Right lung (tissue), 5 donors: ENCODE measurements around the gene SPG11. TPM values are rescaled to one million over a fixed set of nuclear protein-coding genes. Genes with fewer than 3 reads are reported as not detected.
"Not testable (repeated sequence)": the region's sequence is repeated elsewhere in the genome, so short reads cannot be mapped to it uniquely, and the experiment has no call there.

ENCODE experiments used
- DNase-seq, 2 donors: peaks; one replicate each; pipeline ENCODE4 v3.0.0-alpha.2; 2013
- polyA plus RNA-seq, 5 donors: library from polyadenylated mRNA; unstranded; fragments of 120-200 nt; gene quantifications; one replicate each; pipeline versions ENCODE4 v1.2.1 to v1.2.3, GENCODE V29; 2013; ENCODE audit warnings: inconsistent platforms in 1 of 5, low replicate concordance in 1 of 5; ENCODE audit not compliant: insufficient read length in 5 of 5, insufficient read depth in 1 of 5

The SPG11 gene
- polyA plus RNA-seq, 5 donors = 73.3 to 87.4 (median 79.5) TPM

- DNase-seq = no peak
Observed at GRCh38 chr15:44633603-44634002, 29.9 kb downstream of the SPG11 start.

GRCh38 chr15:44625286-44625685, 38.2 kb downstream of the SPG11 start:
- not testable (repeated sequence) for DNase-seq

GRCh38 chr15:44623178-44623577, 40.3 kb downstream of the SPG11 start:
- DNase-seq = no peak

- DNase-seq = no peak
Observed at GRCh38 chr15:44620081-44620480, 43.4 kb downstream of the SPG11 start.

GRCh38 chr15:44616974-44617373, 46.5 kb downstream of the SPG11 start:
- no peak for DNase-seq

- DNase-seq = no peak
Observed at GRCh38 chr15:44606740-44607139, 56.7 kb downstream of the SPG11 start.

- no peak for DNase-seq
Observed at GRCh38 chr15:44603126-44603525, 60.3 kb downstream of the SPG11 start.

- no peak for DNase-seq
Observed at GRCh38 chr15:44598892-44599291, 64.6 kb downstream of the SPG11 start.

- no peak for DNase-seq
Observed at GRCh38 chr15:44598066-44598465, 65.4 kb downstream of the SPG11 start.

GRCh38 chr15:44596511-44597010, 66.9 kb downstream of the SPG11 start:
- no peak for DNase-seq

GRCh38 chr15:44595656-44596510, 67.6 kb downstream of the SPG11 start:
- no peak for DNase-seq

GRCh38 chr15:44595246-44595645, 68.2 kb downstream of the SPG11 start:
- no peak for DNase-seq

- DNase-seq = no peak
Observed at GRCh38 chr15:44593042-44593736, 70.3 kb downstream of the SPG11 start.

GRCh38 chr15:44591326-44591725, 72.1 kb downstream of the SPG11 start:
- DNase-seq = no peak

GRCh38 chr15:44588541-44588940, 74.9 kb downstream of the SPG11 start:
- DNase-seq = no peak

GRCh38 chr15:44585633-44586032, 77.8 kb downstream of the SPG11 start:
- DNase-seq = no peak

- no peak for DNase-seq
Observed at GRCh38 chr15:44584162-44584749, 79.2 kb downstream of the SPG11 start.

- DNase-seq = no peak
Observed at GRCh38 chr15:44580105-44580504, 83.4 kb downstream of the SPG11 start.

GRCh38 chr15:44574734-44575133, 88.7 kb downstream of the SPG11 start:
- DNase-seq = no peak

- no peak for DNase-seq
Observed at GRCh38 chr15:44573386-44573785, 90.1 kb downstream of the SPG11 start.

GRCh38 chr15:44570361-44570760, 93.1 kb downstream of the SPG11 start:
- DNase-seq = no peak

- no peak for DNase-seq
Observed at GRCh38 chr15:44569316-44569715, 94.1 kb downstream of the SPG11 start.

GRCh38 chr15:44568338-44568737, 95.1 kb downstream of the SPG11 start:
- no peak for DNase-seq
